Liver (tissue), 3 donors: ENCODE results near the gene SPIRE2.

ENCODE experiments used
- FOXA1 ChIP-seq: IDR thresholded peaks from 2 replicates; pipeline ENCODE4 v1.6.1; 2016; ENCODE audit warnings: antibody characterized with exemption
- REST ChIP-seq: IDR thresholded peaks from 2 replicates; pipeline ENCODE4 v1.6.1; 2016; ENCODE audit warnings: antibody characterized with exemption, mild to moderate bottlenecking
- RXRA ChIP-seq, 2 donors: IDR thresholded peaks; 2 replicates each; pipeline ENCODE4 v1.6.1; 2017 to 2018; ENCODE audit warnings: antibody characterized with exemption in 2 of 2, mild to moderate bottlenecking in 1 of 2
- SP1 ChIP-seq: IDR thresholded peaks from 2 replicates; pipeline ENCODE4 v1.6.1; 2018; ENCODE audit warnings: antibody characterized with exemption, mild to moderate bottlenecking
- TF ChIP-seq, protein P1 (sequence below): fragments of 150-350 bp; IDR thresholded peaks from 2 replicates; pipeline ENCODE4 v1.5.1; 2017; ENCODE audit warnings: improper control_type of control experiment, low read depth, low read length; ENCODE audit not compliant: missing input control
- TF ChIP-seq, protein P2 (sequence below): IDR thresholded peaks from 2 replicates; pipeline ENCODE4 v1.6.1; 2016; ENCODE audit warnings: antibody characterized with exemption
- donor health status: healthy.
- donor health status: healthy.

GRCh38 chr16:89862732-89863131 is 34.5 kb downstream of the SPIRE2 start:
- TF ChIP-seq RXRA (IDR thresholded peaks at IDR 0.05) (no peak), SP1 (no peak), REST (no peak), FOXA1 (no peak)
- TF ChIP-seq, protein P1, sequence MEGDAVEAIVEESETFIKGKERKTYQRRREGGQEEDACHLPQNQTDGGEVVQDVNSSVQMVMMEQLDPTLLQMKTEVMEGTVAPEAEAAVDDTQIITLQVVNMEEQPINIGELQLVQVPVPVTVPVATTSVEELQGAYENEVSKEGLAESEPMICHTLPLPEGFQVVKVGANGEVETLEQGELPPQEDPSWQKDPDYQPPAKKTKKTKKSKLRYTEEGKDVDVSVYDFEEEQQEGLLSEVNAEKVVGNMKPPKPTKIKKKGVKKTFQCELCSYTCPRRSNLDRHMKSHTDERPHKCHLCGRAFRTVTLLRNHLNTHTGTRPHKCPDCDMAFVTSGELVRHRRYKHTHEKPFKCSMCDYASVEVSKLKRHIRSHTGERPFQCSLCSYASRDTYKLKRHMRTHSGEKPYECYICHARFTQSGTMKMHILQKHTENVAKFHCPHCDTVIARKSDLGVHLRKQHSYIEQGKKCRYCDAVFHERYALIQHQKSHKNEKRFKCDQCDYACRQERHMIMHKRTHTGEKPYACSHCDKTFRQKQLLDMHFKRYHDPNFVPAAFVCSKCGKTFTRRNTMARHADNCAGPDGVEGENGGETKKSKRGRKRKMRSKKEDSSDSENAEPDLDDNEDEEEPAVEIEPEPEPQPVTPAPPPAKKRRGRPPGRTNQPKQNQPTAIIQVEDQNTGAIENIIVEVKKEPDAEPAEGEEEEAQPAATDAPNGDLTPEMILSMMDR, result no peak
- TF ChIP-seq, protein P2, sequence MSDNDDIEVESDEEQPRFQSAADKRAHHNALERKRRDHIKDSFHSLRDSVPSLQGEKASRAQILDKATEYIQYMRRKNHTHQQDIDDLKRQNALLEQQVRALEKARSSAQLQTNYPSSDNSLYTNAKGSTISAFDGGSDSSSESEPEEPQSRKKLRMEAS, result no peak
